ENCODE results near the gene FOXP2. TPM values are rescaled to one million over a fixed set of nuclear protein-coding genes. Genes with fewer than 3 reads are reported as not detected.
A peak's percentile ranks its signal among the peaks of the same experiment; 100 is the strongest.

FOXP2 gene
- total RNA-seq, 1 donor from 2014 or later: 25.7 TPM

- no peak overlapping the region for H3K4me3 Mint-ChIP-seq (ENCODE audit: unreplicated experiment)
- peaks cover 6% of the 10 kb centered on the region for H3K36me3 Mint-ChIP-seq (ENCODE audit: unreplicated experiment)
- no peaks in the 10 kb centered on the region for H3K27me3 Mint-ChIP-seq (ENCODE audit: unreplicated experiment)
- H3K9me3 Mint-ChIP-seq (ENCODE audit: unreplicated experiment): no peaks in the 10 kb centered on the region
- DNase-seq (ENCODE audit: extremely low spot score, unreplicated experiment): no peak
- TF ChIP-seq, protein P1, sequence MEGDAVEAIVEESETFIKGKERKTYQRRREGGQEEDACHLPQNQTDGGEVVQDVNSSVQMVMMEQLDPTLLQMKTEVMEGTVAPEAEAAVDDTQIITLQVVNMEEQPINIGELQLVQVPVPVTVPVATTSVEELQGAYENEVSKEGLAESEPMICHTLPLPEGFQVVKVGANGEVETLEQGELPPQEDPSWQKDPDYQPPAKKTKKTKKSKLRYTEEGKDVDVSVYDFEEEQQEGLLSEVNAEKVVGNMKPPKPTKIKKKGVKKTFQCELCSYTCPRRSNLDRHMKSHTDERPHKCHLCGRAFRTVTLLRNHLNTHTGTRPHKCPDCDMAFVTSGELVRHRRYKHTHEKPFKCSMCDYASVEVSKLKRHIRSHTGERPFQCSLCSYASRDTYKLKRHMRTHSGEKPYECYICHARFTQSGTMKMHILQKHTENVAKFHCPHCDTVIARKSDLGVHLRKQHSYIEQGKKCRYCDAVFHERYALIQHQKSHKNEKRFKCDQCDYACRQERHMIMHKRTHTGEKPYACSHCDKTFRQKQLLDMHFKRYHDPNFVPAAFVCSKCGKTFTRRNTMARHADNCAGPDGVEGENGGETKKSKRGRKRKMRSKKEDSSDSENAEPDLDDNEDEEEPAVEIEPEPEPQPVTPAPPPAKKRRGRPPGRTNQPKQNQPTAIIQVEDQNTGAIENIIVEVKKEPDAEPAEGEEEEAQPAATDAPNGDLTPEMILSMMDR (IDR thresholded peaks at IDR 0.05): no peak
- H3K27ac Mint-ChIP-seq (ENCODE audit: unreplicated experiment): no peak overlapping the region
- H3K4me1 Mint-ChIP-seq (ENCODE audit: unreplicated experiment): no peaks in the 10 kb centered on the region
These were observed 11.6 kb upstream of the FOXP2 start for GRCh38 chr7:114402876-114403635.

GRCh38 chr7:114405427-114405826 lies 9.2 kb upstream of the FOXP2 start:
- Mint-ChIP-seq H3K4me3 (ENCODE audit: unreplicated experiment) (no peak overlapping the region), H3K4me1 (ENCODE audit: unreplicated experiment) (no peaks in the 10 kb centered on the region), H3K36me3 (ENCODE audit: unreplicated experiment) (peaks cover 4% of the 10 kb centered on the region), H3K27me3 (ENCODE audit: unreplicated experiment) (no peaks in the 10 kb centered on the region), H3K9me3 (ENCODE audit: unreplicated experiment) (no peaks in the 10 kb centered on the region), H3K27ac (ENCODE audit: unreplicated experiment) (no peak overlapping the region)
- TF ChIP-seq, protein P1 (IDR thresholded peaks at IDR 0.05): peak; percentile 66
- DNase-seq (ENCODE audit: extremely low spot score, unreplicated experiment): no peak

DNA sequence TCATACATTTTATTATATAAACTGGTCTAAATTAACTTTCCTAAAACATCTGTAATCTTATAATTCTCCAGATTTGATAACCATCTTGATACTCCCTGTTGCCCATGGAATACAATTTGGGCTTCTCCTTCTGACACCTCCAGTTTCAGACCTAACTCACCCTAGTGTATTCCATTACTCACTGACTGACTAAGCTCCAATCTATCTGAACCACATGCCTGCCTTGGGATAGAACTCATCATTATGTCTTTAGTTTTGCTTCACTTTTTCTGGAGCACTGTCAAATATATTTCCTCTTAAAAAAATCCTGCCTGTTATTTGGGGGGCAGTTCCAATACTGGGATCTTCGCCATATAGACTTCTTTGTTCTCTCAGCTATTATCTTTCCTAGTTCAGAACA lies 4.9 kb upstream of the FOXP2 start:
- Mint-ChIP-seq H3K9me3 (ENCODE audit: unreplicated experiment) (no peaks in the 10 kb centered on the region), H3K27me3 (ENCODE audit: unreplicated experiment) (no peaks in the 10 kb centered on the region), H3K4me3 (ENCODE audit: unreplicated experiment) (no peak overlapping the region), H3K36me3 (ENCODE audit: unreplicated experiment) (no peaks in the 10 kb centered on the region), H3K4me1 (ENCODE audit: unreplicated experiment) (peaks cover 7% of the 10 kb centered on the region), H3K27ac (ENCODE audit: unreplicated experiment) (no peak overlapping the region)
- no peak for DNase-seq (ENCODE audit: extremely low spot score, unreplicated experiment)
- TF ChIP-seq, protein P1 (IDR thresholded peaks at IDR 0.05): no peak

DNA sequence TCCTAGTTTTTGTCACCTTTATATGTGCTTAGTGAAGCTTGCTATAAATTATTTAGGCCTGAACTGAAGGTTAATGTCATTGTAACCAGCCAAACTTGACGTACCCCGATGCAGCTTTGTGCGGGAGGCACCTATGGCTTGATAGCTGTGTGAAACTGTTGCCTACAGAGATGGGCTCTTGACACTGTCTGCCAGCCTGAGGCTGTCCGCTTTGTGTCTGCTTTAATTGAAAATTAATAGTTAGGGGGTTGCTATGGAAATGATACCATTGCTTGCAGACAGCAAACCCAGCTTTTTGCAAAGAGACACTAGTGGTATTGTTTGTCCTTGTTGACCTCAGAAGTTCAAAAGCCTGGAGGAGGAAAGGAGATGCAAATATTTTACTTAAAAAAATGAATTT lies 2.1 kb upstream of the FOXP2 start:
- Mint-ChIP-seq H3K36me3 (ENCODE audit: unreplicated experiment) (no peaks in the 10 kb centered on the region), H3K27me3 (ENCODE audit: unreplicated experiment) (no peaks in the 10 kb centered on the region), H3K27ac (ENCODE audit: unreplicated experiment) (peak overlapping the region; percentile 40), H3K4me1 (ENCODE audit: unreplicated experiment) (peaks cover 7% of the 10 kb centered on the region), H3K4me3 (ENCODE audit: unreplicated experiment) (no peak overlapping the region), H3K9me3 (ENCODE audit: unreplicated experiment) (no peaks in the 10 kb centered on the region)
- TF ChIP-seq, protein P1 (IDR thresholded peaks at IDR 0.05): no peak
- DNase-seq (ENCODE audit: extremely low spot score, unreplicated experiment): no peak

GRCh38 chr7:114413761-114414155 lies 857 bp upstream of the FOXP2 start:
- peaks cover 11% of the 10 kb centered on the region for H3K4me1 Mint-ChIP-seq (ENCODE audit: unreplicated experiment)
- TF ChIP-seq, protein P1 (IDR thresholded peaks at IDR 0.05): no peak
- H3K4me3 Mint-ChIP-seq (ENCODE audit: unreplicated experiment): no peak overlapping the region
- H3K27me3 Mint-ChIP-seq (ENCODE audit: unreplicated experiment): no peaks in the 10 kb centered on the region
- H3K9me3 Mint-ChIP-seq (ENCODE audit: unreplicated experiment): no peaks in the 10 kb centered on the region
- H3K36me3 Mint-ChIP-seq (ENCODE audit: unreplicated experiment): no peaks in the 10 kb centered on the region
- H3K27ac Mint-ChIP-seq (ENCODE audit: unreplicated experiment): no peak overlapping the region
- DNase-seq (ENCODE audit: extremely low spot score, unreplicated experiment): no peak
